Mammary epithelial cell (primary cell): Measurements from ENCODE around the gene PDE8B.

Source experiments
- EZH2 ChIP-seq: IDR thresholded peaks from 2 replicates; pipeline ENCODE4 v1.6.1; 2012; ENCODE audit warnings: low read length, inconsistent platforms, borderline replicate concordance
- TF ChIP-seq, protein P1 (sequence below), 2 donors: IDR thresholded peaks in 1 of 2; conservative IDR thresholded peaks in 1 of 2; 2 replicates each; pipeline ENCODE4 v1.5.1; 2011 to 2012; ENCODE audit warnings: inconsistent platforms in 2 of 2, low read length in 2 of 2, mild to moderate bottlenecking in 2 of 2, control low read depth in 1 of 2, low read depth in 1 of 2; ENCODE audit not compliant: insufficient read depth in 1 of 2; ENCODE audit errors: extremely low read depth in 1 of 2

DNA sequence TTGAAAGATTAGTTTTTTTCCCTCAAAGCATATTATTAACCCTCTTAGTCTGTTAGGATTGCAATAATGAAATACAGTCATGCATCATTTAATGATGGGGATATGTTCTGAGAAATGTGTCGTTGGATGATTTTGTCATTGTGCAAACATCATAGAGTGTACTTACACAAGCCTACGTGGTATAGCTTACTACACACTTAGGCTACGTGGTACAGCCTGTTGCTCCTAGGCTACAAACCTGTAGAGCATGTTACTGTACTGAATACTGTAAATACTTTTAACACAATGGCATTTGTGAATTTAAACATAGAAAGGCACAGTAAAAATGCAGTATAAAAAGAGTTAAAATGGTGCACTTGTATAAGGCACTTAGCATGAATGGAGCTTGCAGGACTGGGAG is 132.7 kb downstream of the PDE8B start:
- TF ChIP-seq, protein P1, sequence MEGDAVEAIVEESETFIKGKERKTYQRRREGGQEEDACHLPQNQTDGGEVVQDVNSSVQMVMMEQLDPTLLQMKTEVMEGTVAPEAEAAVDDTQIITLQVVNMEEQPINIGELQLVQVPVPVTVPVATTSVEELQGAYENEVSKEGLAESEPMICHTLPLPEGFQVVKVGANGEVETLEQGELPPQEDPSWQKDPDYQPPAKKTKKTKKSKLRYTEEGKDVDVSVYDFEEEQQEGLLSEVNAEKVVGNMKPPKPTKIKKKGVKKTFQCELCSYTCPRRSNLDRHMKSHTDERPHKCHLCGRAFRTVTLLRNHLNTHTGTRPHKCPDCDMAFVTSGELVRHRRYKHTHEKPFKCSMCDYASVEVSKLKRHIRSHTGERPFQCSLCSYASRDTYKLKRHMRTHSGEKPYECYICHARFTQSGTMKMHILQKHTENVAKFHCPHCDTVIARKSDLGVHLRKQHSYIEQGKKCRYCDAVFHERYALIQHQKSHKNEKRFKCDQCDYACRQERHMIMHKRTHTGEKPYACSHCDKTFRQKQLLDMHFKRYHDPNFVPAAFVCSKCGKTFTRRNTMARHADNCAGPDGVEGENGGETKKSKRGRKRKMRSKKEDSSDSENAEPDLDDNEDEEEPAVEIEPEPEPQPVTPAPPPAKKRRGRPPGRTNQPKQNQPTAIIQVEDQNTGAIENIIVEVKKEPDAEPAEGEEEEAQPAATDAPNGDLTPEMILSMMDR (conservative IDR thresholded peaks at IDR 0.05 in 1 of 2, IDR thresholded peaks at IDR 0.05 in 1 of 2; ENCODE audit: extremely low read depth in 1 of 2, insufficient read depth in 1 of 2, low read depth in 1 of 2, low read length in 2 of 2), result no peak
- TF ChIP-seq EZH2, result no peak
